OCI-LY7 (cell line): ENCODE data around the gene GMDS. TPM values are rescaled to one million over a fixed set of nuclear protein-coding genes. Genes with fewer than 3 reads are reported as not detected.

Experiments
- BruUV-seq: library from RNA; stranded (reverse); fragments of 400-500 nt; replicated peaks from 2 replicates; lab custom pipeline; 2021; lab: Mats Ljungman, UMichigan
- CTCF ChIA-PET: fragments of 300-600 bp; sonication (Branson Sonifier 250); formaldehyde crosslinking; loops from one replicate; lab custom pipeline; 2022; ENCODE audit warnings: antibody characterized with exemption; ENCODE audit not compliant: unreplicated experiment; lab: Charles Lee
- POLR2A ChIA-PET: fragments of 300-600 bp; sonication (Branson Sonifier 250); formaldehyde crosslinking; loops from one replicate; lab custom pipeline; 2022; ENCODE audit warnings: antibody characterized with exemption; lab: Charles Lee
- DNase-seq: peaks from one replicate; pipeline ENCODE4 v3.0.0-alpha.2; 2015; ENCODE audit warnings: low spot score
- H2AFZ ChIP-seq: fragments of 200-600 bp; sonication (generic), shearing (Covaris generic); 2 replicates; pipeline ENCODE4 v1.6.1; 2014; ENCODE audit warnings: mild to moderate bottlenecking, antibody characterized with exemption, low read length, moderate library complexity
- H3K27ac ChIP-seq: fragments of 200-600 bp; sonication (generic); 2 replicates; pipeline ENCODE4 v1.5.1; 2014; ENCODE audit warnings: mixed run types, low read depth, mild to moderate bottlenecking, moderate library complexity, low read length, inconsistent platforms; ENCODE audit not compliant: poor library complexity, severe bottlenecking
- H3K36me3 ChIP-seq: fragments of 200-600 bp; sonication (generic); 2 replicates; pipeline ENCODE4 v1.6.1; 2014; ENCODE audit warnings: mild to moderate bottlenecking, antibody characterized with exemption, low read length, moderate library complexity, mixed read lengths; ENCODE audit not compliant: insufficient read depth
- H3K4me1 ChIP-seq: fragments of 200-600 bp; sonication (generic); 2 replicates; pipeline ENCODE4 v1.5.1; 2014; ENCODE audit warnings: mild to moderate bottlenecking, low read length; ENCODE audit not compliant: insufficient read depth, poor library complexity, severe bottlenecking
- H3K4me2 ChIP-seq: fragments of 200-600 bp; sonication (generic); 2 replicates; pipeline ENCODE4 v1.6.1; 2014; ENCODE audit warnings: mild to moderate bottlenecking, low read length
- H3K4me3 ChIP-seq: fragments of 200-600 bp; sonication (generic); 2 replicates; pipeline ENCODE4 v1.5.1; 2014; ENCODE audit warnings: mild to moderate bottlenecking, low read depth, low read length; ENCODE audit not compliant: poor library complexity, severe bottlenecking
- H3K79me2 ChIP-seq: fragments of 200-600 bp; sonication (generic); 2 replicates; pipeline ENCODE4 v1.6.1; 2016; ENCODE audit warnings: low read depth, mild to moderate bottlenecking, low read length, moderate library complexity, mixed read lengths; ENCODE audit not compliant: insufficient read depth
- H3K9me2 ChIP-seq: fragments of 200-600 bp; sonication (generic); 2 replicates; pipeline ENCODE4 v1.6.1; 2016; ENCODE audit warnings: mild to moderate bottlenecking, low read length, mixed read lengths; ENCODE audit not compliant: insufficient read depth
- H3K9me3 ChIP-seq: fragments of 200-600 bp; sonication (generic); 2 replicates; pipeline ENCODE4 v1.6.1; 2014; ENCODE audit warnings: mild to moderate bottlenecking, mixed run types, low read length, mixed read lengths
- H4K20me1 ChIP-seq: fragments of 200-600 bp; sonication (generic); 2 replicates; pipeline ENCODE4 v1.6.1; 2014; ENCODE audit warnings: mild to moderate bottlenecking, antibody characterized with exemption, low read length, moderate library complexity, mixed read lengths; ENCODE audit not compliant: insufficient read depth
- CTCF ChIP-seq: fragments of 200-600 bp; sonication (generic); conservative IDR thresholded peaks from 2 replicates; pipeline ENCODE4 v1.5.1; 2014; ENCODE audit warnings: mild to moderate bottlenecking, antibody characterized with exemption, low read length, moderate library complexity, mixed read lengths
- EZH2phosphoT487 ChIP-seq: fragments of 200-600 bp; sonication (generic); IDR thresholded peaks from 2 replicates; pipeline ENCODE4 v1.6.1; 2018; ENCODE audit warnings: low read depth, borderline replicate concordance, mild to moderate bottlenecking, mixed run types, antibody characterized with exemption, low read length, moderate library complexity, mixed read lengths
- intact Hi-C: fragments of 100-400 bp; cut with micrococcal nuclease; formaldehyde crosslinking; loops from one replicate; pipeline ENCODE4 v1.10.0; 2022; ENCODE audit not compliant: unreplicated experiment
- total RNA-seq, 2 experiments: library from RNA; depleted of rRNA in 1 of 2; stranded (reverse); fragments of >200 nt in 1 of 2; shearing (Covaris generic) in 1 of 2; gene quantifications; 2 replicates each; pipeline ENCODE4 v1.2.3, GENCODE V29; 2014 to 2022

Gene GMDS
- total RNA-seq, 2 experiments from 2014 or later, result 9.9 to 26.8 TPM

- Histone ChIP-seq H3K27ac (no peak overlapping the region), H3K4me1 (no peaks in the 10 kb centered on the region), H4K20me1 (no peaks in the 10 kb centered on the region), H3K36me3 (no peaks in the 10 kb centered on the region), H3K4me3 (no peak overlapping the region), H3K4me2 (no peak overlapping the region), H3K9me3 (no peaks in the 10 kb centered on the region), H2AFZ (no peak overlapping the region), H3K79me2 (no peaks in the 10 kb centered on the region), H3K9me2 (no peaks in the 10 kb centered on the region)
- no peak for DNase-seq
- no TSS peak for BruUV-seq
- ChIA-PET POLR2A (no interaction called here), CTCF (no interaction called here)
- intact Hi-C loops, result no loop called here
- TF ChIP-seq CTCF, result no peak
- TF ChIP-seq EZH2phosphoT487, result no peak
Observed at GRCh38 chr6:2185466-2185865, 59.9 kb downstream of the GMDS start.

GRCh38 chr6:2184700-2185455, 60.5 kb downstream of the GMDS start:
- no peak overlapping the region for H3K27ac ChIP-seq
- no peaks in the 10 kb centered on the region for H4K20me1 ChIP-seq
- H3K36me3 ChIP-seq, result no peaks in the 10 kb centered on the region
- POLR2A ChIA-PET, result no interaction called here
- H3K4me3 ChIP-seq, result no peak overlapping the region
- no peak overlapping the region for H2AFZ ChIP-seq
- no peaks in the 10 kb centered on the region for H3K9me2 ChIP-seq
- H3K4me1 ChIP-seq, result no peaks in the 10 kb centered on the region
- DNase-seq, result no peak
- no peaks in the 10 kb centered on the region for H3K9me3 ChIP-seq
- H3K4me2 ChIP-seq, result no peak overlapping the region
- TF ChIP-seq EZH2phosphoT487 (no peak), CTCF (no peak)
- intact Hi-C loops, result no loop called here
- CTCF ChIA-PET, result no interaction called here
- no TSS peak for BruUV-seq
- H3K79me2 ChIP-seq, result no peaks in the 10 kb centered on the region

GRCh38 chr6:2183752-2184151, 61.7 kb downstream of the GMDS start:
- Histone ChIP-seq H3K4me1 (no peaks in the 10 kb centered on the region), H3K9me2 (no peaks in the 10 kb centered on the region), H4K20me1 (no peaks in the 10 kb centered on the region), H3K36me3 (no peaks in the 10 kb centered on the region), H3K4me2 (no peak overlapping the region), H3K4me3 (no peak overlapping the region), H2AFZ (no peak overlapping the region), H3K79me2 (no peaks in the 10 kb centered on the region), H3K9me3 (no peaks in the 10 kb centered on the region), H3K27ac (no peak overlapping the region)
- POLR2A ChIA-PET, result no interaction called here
- TF ChIP-seq CTCF, result no peak
- no peak for DNase-seq
- intact Hi-C loops, result no loop called here
- CTCF ChIA-PET, result no interaction called here
- no TSS peak for BruUV-seq
